GM12878 (cell line): ENCODE data around the gene CDH2. TPM values are rescaled to one million over a fixed set of nuclear protein-coding genes. Genes with fewer than 3 reads are reported as not detected.

Experiments
- ATAC-seq: fragments of 200-7000 bp; cut with Tn5 transposase; 3 replicates; pipeline ENCODE4 v1.9.1; 2020; ENCODE audit warnings: mild to moderate bottlenecking, moderate library complexity
- BruUV-seq: library from RNA; stranded (reverse); fragments of 400-500 nt; replicated peaks from 2 replicates; lab custom pipeline; 2021; lab: Mats Ljungman, UMichigan
- CTCF ChIA-PET: fragments of 300-600 bp; sonication (Branson Sonifier 250); formaldehyde crosslinking; extraction: SDS; loops from one replicate; lab custom pipeline; 2021; ENCODE audit warnings: inconsistent platforms; lab: Yijun Ruan, JAX
- POLR2A ChIA-PET: fragments of 350-600 bp; formaldehyde crosslinking; extraction: SDS; loops from one replicate; lab custom pipeline; 2021; ENCODE audit warnings: inconsistent platforms; lab: Charles Lee
- RAD21 ChIA-PET: fragments of 300-600 bp; sonication (Branson Sonifier 250); formaldehyde crosslinking; loops from one replicate; lab custom pipeline; 2023; ENCODE audit warnings: antibody characterized with exemption; ENCODE audit not compliant: unreplicated experiment; lab: Charles Lee
- SMC1A ChIA-PET: fragments of 300-600 bp; sonication (Branson Sonifier 250); formaldehyde crosslinking; loops from one replicate; lab custom pipeline; 2023; ENCODE audit not compliant: unreplicated experiment, uncharacterized antibody; lab: Charles Lee
- DNase-seq: peaks from one replicate; pipeline ENCODE4 v3.0.0-alpha.2; 2011; ENCODE audit warnings: low read depth, low spot score
- FAIRE-seq: peaks from 3 replicates; lab custom pipeline; 2011; peaks lifted over from hg19 to GRCh38; lab: Jason Lieb, UNC
- H2AFZ ChIP-seq: 2 replicates; pipeline ENCODE4 v1.6.0; 2011; ENCODE audit warnings: low read depth, low read length, control low read depth; ENCODE audit not compliant: control insufficient read depth
- H3K27ac ChIP-seq: 2 replicates; pipeline ENCODE4 v1.5.1; 2011; ENCODE audit warnings: control low read depth; ENCODE audit not compliant: control insufficient read depth, insufficient read depth
- H3K27me3 ChIP-seq, 2 experiments: replicated peaks in 1 of 2; 2 replicates each; pipeline versions ENCODE4 v1.6.0 to v1.6.1; 2011; ENCODE audit warnings: low read length in 1 of 2; ENCODE audit not compliant: control insufficient read depth in 2 of 2, insufficient read depth in 2 of 2
- H3K36me3 ChIP-seq, 2 experiments: 2 replicates each; pipeline ENCODE4 v1.5.1; 2011; ENCODE audit warnings: low read length in 1 of 2; ENCODE audit not compliant: control insufficient read depth in 2 of 2, insufficient read depth in 2 of 2
- H3K4me1 ChIP-seq: 2 replicates; pipeline ENCODE4 v1.6.1; 2011; ENCODE audit warnings: mild to moderate bottlenecking, low read length, moderate library complexity, mixed read lengths; ENCODE audit not compliant: control insufficient read depth, insufficient read depth
- H3K4me2 ChIP-seq: 2 replicates; pipeline ENCODE4 v1.6.0; 2011; ENCODE audit warnings: control low read depth; ENCODE audit not compliant: control insufficient read depth, insufficient read depth
- H3K4me3 ChIP-seq: fragments of 200-600 bp; sonication (generic); 2 replicates; pipeline ENCODE4 v1.5.1; 2016
- H3K79me2 ChIP-seq: 2 replicates; pipeline ENCODE4 v1.6.0; 2011; ENCODE audit warnings: low read length; ENCODE audit not compliant: control insufficient read depth, insufficient read depth
- H3K9ac ChIP-seq: 2 replicates; pipeline ENCODE4 v1.8.0; 2011; ENCODE audit warnings: low read length, control low read depth, mixed read lengths; ENCODE audit not compliant: control insufficient read depth, insufficient read depth
- H3K9me3 ChIP-seq: replicated peaks from 3 replicates; pipeline ENCODE4 v1.5.1; 2011; ENCODE audit warnings: mild to moderate bottlenecking, low read length; ENCODE audit not compliant: control insufficient read depth, insufficient read depth
- H4K20me1 ChIP-seq: 2 replicates; pipeline ENCODE4 v1.6.0; 2011; ENCODE audit not compliant: control insufficient read depth, insufficient read depth
- BMI1 ChIP-seq: fragments of 450-650 bp; IDR thresholded peaks from 2 replicates; pipeline ENCODE4 v1.6.1; 2016; ENCODE audit warnings: mild to moderate bottlenecking, moderate library complexity, borderline replicate concordance
- E2F8 ChIP-seq: fragments of 450-650 bp; IDR thresholded peaks from 2 replicates; pipeline ENCODE4 v1.6.1; 2018; ENCODE audit warnings: mild to moderate bottlenecking, low read depth, moderate library complexity; ENCODE audit not compliant: partially characterized antibody
- PBX3 ChIP-seq: IDR thresholded peaks from 2 replicates; pipeline ENCODE4 v1.6.1; 2011; ENCODE audit warnings: mild to moderate bottlenecking, low read depth, low read length, moderate library complexity; ENCODE audit not compliant: insufficient replicate concordance
- ZBTB40 ChIP-seq: fragments of 450-650 bp; IDR thresholded peaks from 2 replicates; pipeline ENCODE4 v1.6.1; 2016; ENCODE audit warnings: mild to moderate bottlenecking, moderate library complexity, borderline replicate concordance
- WGBS: methylation state at CpG from one replicate; pipeline ENCODE4 v1.1.6; 2016; ENCODE audit warnings: low lambda C conversion rate; ENCODE audit not compliant: insufficient replicate concordance, insufficient coverage; ENCODE audit errors: missing lambda C conversion rate; 5-methylcytosine and 5-hydroxymethylcytosine counted together
- in situ Hi-C: fragments of 300-500 bp; cut with MboI; formaldehyde crosslinking; loops from 9 replicates; pipeline ENCODE4 v1.14.3; 2018; ENCODE audit warnings: mixed read lengths
- intact Hi-C: fragments of 100-400 bp; cut with micrococcal nuclease; formaldehyde crosslinking; loops from one replicate; pipeline ENCODE4 v1.14.2; 2022; ENCODE audit not compliant: unreplicated experiment
- polyA plus RNA-seq, 11 experiments: library from polyadenylated mRNA; depleted of rRNA in 4 of 11; unstranded in 6 of 11; stranded (reverse) in 5 of 11; fragments of >200 nt; fragmentation: Nextera tagmentation in 4 of 11; fragmentation: Illumina TruSeq in 1 of 11; extraction: Ambion mirVana in 4 of 11; extraction: Trizol in 1 of 11; gene quantifications; 1 replicate in 1 of 11; 2 replicates in 10 of 11; pipeline versions ENCODE4 v1.2.1 to v1.2.3, GENCODE V29; 2011 to 2016; ENCODE audit warnings: inconsistent platforms in 2 of 11, missing spikeins in 2 of 11, low read depth in 1 of 11
- total RNA-seq, 4 experiments: library from RNA; depleted of rRNA in 3 of 4; stranded (reverse); fragments of >200 nt in 3 of 4; fragmentation: Illumina TruSeq in 1 of 4; extraction: Trizol in 1 of 4; gene quantifications; 2 replicates each; pipeline versions ENCODE4 v1.2.1 to v1.2.3, GENCODE V29; 2013 to 2021

The CDH2 gene
- total and polyA plus RNA-seq, 10 of the 15 experiments (the other 5 are each of a cell fraction or from before 2014, with no cell fraction given), result 0.01 to 0.25 (median 0.06) TPM; not detected in 4

GRCh38 chr18:28132084-28132483 lies 44.8 kb downstream of the CDH2 start (continued):
- no peak for TF ChIP-seq ZBTB40
- TF ChIP-seq, all 136 proteins: peak for 0

- ChIA-PET POLR2A (no interaction called here), SMC1A (no interaction called here), RAD21 (no interaction called here), CTCF (no interaction called here)
- ATAC-seq (no peak), DNase-seq (no peak), FAIRE-seq (no peak)
- no peak overlapping the region for H2AFZ ChIP-seq
- H3K36me3 ChIP-seq, result no peaks in the 10 kb centered on the region
- H3K27ac ChIP-seq, result no peak overlapping the region
- no peak overlapping the region for H3K4me3 ChIP-seq
- H3K4me1 ChIP-seq, result no peaks in the 10 kb centered on the region
- 18% methylated on average over 3 of the region's 3 CpGs for WGBS
- H3K9ac ChIP-seq, result no peak overlapping the region
- intact Hi-C loops, result no loop called here
- H4K20me1 ChIP-seq, result no peaks in the 10 kb centered on the region
- H3K27me3 ChIP-seq, result no peaks in the 10 kb centered on the region
- TF ChIP-seq PBX3, result no peak
- no peak for TF ChIP-seq BMI1
- no peak for TF ChIP-seq E2F8
- in situ Hi-C loops, result no loop called here
- H3K79me2 ChIP-seq, result no peaks in the 10 kb centered on the region
- no peak overlapping the region for H3K4me2 ChIP-seq
- BruUV-seq, result no TSS peak
- H3K9me3 ChIP-seq, result no peaks in the 10 kb centered on the region
These were observed 48.3 kb downstream of the CDH2 start for GRCh38 chr18:28128659-28128980.
